NCI-H1436 (cell line): ENCODE data around the gene DZIP1L.
A peak's percentile ranks its signal among the peaks of the same experiment; 100 is the strongest.
"Not testable (repeated sequence)": the region's sequence is repeated elsewhere in the genome, so short reads cannot be mapped to it uniquely, and the experiment has no call there.

Source experiments
- DNase-seq: peaks from one replicate; lab custom pipeline; 2025; lab: John Stamatoyannopoulos, UW

The DZIP1L gene

GRCh38 chr3:138114988-138115971, at the start of gene DZIP1L:
TSS of gene DZIP1L (minus strand) at chr3:138115608. CDS start at chr3:138103971, 11,637 bp downstream.
- no peak for DNase-seq

DNA sequence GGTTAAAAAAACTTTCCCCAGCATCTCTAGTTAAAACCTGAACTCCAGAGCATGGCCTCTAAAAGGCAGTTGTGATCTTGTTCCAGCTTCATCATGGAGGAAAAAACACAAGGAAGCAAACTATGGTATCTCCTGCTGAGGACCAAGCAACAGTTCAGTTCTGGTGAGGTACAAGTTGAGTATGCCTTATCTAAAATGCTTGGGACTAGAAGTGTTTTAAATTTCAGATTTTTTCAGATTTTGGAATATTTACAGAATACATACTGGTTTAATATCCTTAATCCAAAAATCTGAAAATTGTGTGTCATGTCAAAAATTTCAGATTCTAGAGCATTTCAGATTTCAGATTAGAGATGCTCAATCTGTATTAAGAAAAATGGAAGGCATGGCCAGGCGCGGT, 49.7 kb upstream of the DZIP1L start:
- DNase-seq: no peak

DNA sequence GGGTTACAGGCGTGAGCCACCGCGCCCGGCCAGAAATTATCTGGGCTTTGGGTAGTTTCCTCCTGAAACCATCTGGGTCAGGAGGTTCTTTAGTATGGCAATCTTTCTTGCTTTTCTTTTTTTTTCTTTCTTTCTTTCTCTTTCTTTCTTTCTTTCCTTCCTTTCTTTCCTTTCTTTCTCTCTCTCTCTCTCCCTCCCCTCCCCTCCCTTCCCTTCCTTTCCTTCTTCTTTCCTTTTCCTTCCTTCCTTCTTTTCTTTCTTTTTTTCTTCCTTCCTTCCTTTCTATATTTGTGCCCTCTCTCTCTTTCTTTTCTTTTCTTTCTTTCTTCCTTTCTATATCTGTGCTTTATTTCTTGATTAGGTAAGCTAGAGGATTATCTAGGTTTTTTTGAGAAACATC, 42.3 kb upstream of the DZIP1L start:
- DNase-seq: no peak

- no peak for DNase-seq
Observed at GRCh38 chr3:138154534-138154933, 39.1 kb upstream of the DZIP1L start.

- no peak for DNase-seq
Observed at GRCh38 chr3:138148503-138148902, 33.1 kb upstream of the DZIP1L start.

- not testable (repeated sequence) for DNase-seq
Observed at GRCh38 chr3:138142181-138142580, 26.8 kb upstream of the DZIP1L start.

DNA sequence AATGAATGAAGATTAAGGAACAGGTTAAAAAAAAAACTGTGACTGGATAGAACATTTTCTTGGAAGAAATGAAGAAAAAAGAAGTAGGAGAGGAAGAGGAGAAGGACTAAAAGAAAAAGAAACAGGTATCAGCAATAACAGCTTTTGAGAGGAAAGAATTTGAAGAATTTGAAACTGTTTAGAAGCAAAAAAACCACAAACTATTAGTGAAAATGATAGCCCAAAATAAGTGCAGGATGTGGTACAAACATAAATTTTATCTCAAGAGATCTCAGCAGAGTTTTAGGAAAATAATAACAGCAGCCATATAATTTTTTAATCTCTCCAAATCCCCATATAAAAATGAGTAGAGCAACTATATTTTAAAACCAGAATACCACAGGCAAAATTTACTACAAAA, 25.5 kb upstream of the DZIP1L start:
- no peak for DNase-seq

GRCh38 chr3:138139691-138140090, 24.3 kb upstream of the DZIP1L start:
- no peak for DNase-seq

DNA sequence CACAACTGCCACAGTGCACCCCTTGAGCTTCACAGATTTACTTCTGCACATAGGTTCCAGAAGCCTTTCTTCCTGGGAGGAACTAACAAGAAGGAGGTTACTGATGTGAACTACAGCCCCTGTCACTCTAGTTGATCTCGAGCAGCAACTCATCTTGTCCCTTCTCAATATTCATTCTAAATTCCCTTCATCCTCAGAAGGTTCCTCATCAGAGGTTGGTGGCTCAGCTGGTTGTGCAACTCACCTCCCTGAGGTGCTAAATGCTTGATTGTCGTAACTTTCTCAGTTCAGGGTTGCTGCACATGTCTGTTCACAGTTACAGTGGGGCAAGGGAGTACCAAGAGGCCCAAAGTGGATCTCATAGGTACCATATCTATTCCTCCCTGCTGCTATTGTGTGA, 22.5 kb upstream of the DZIP1L start:
- DNase-seq: no peak

GRCh38 chr3:138136201-138136600, 20.8 kb upstream of the DZIP1L start:
- no peak for DNase-seq

- DNase-seq: no peak
Observed at GRCh38 chr3:138135833-138136194, 20.4 kb upstream of the DZIP1L start.

DNA sequence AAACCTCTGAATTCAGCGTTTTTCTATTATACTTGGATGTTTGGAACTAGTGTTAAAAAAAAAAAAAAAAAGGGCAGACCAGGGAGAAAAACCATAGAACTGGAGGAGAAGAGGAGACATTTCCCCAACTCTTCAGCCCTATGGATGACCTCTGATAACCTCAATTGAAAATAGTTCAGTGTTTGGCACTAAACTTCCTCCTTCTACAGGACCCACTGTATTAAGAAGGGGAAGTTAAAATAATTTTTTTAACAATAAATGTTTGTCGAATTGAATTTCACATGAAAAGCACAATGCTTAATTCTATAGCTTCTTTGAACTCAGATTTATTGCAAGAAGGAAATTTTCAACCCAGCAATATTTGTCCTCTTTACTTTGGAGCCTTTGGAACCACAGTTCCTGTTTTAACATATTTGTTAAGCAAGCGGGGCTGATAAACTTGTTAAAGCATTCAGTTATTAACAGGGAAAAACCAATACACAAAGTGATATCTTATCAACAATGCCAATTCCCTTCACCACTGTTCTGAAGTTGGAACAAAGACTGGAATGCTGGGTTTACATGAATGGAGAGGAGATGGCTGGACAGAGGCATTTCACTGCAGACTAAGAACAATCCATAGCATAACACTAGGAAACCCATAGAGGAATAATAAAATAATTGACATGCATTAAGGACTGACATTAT, 19.9 kb upstream of the DZIP1L start:
- DNase-seq: no peak

DNA sequence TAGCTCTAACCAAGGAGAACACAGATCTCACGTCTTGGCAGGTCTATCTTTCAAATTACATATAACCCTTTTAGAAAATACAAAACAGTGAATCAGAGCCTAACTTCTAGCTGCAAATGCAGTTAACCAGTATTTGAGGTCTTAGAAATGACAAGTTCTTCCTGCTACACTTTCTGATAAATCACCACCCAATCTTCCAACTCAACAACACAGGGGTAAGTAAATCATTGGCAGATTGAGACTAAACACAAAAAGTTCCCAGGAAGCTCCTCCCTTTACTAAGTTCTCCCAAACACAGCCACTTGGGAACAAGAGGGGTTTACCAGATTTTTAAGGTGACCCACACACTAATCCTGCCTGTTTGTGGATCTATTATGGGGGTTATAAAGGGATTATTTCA, 16.8 kb upstream of the DZIP1L start, which contains the start of gene A4GNT:
A4GNT (minus strand) TSS at position 152 of the 400 bp plus-strand sequence. CDS start 1,134 bp downstream, outside the sequence.
- no peak for DNase-seq

GRCh38 chr3:138127636-138128365, 12.4 kb upstream of the DZIP1L start:
- no peak for DNase-seq

- DNase-seq: no peak
Observed at GRCh38 chr3:138125548-138126221, 10.3 kb upstream of the DZIP1L start.

DNA sequence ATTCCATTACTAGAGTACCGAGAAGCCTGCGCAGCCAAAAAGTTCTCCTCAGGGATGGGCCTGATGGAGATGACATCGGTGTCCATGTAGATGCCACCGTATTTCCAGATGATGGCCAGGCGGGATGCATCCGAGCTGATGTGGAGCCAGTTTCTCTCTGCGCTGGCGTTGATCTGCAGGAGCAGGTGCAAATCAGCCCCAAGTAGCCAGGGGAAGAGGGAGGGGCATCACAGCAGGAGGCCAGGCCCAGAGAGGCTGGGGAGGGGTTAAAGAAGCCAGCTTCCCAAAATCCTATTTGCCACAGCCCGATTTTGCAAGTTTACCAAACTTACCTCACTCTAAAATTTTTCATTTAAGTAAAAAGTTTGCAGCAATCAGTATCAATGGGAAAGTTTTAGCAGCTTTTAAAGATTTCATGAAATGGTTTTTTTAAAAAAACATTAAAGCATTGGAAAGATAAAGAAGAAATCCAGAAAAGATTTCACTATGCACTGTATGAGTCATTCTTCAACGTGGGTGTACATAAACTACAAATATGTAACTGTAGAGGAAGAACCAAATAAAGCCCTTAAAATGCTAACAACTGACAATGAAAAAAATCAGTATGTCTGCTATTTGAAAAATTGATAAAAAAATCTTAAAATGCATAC, 9.4 kb upstream of the DZIP1L start:
- no peak for DNase-seq

GRCh38 chr3:138124188-138124587, 8.8 kb upstream of the DZIP1L start:
- DNase-seq: no peak

GRCh38 chr3:138119423-138119766, 4.0 kb upstream of the DZIP1L start:
- no peak for DNase-seq

- peak; percentile 42 for DNase-seq
Observed at GRCh38 chr3:138118612-138119422, 3.4 kb upstream of the DZIP1L start.

DNA sequence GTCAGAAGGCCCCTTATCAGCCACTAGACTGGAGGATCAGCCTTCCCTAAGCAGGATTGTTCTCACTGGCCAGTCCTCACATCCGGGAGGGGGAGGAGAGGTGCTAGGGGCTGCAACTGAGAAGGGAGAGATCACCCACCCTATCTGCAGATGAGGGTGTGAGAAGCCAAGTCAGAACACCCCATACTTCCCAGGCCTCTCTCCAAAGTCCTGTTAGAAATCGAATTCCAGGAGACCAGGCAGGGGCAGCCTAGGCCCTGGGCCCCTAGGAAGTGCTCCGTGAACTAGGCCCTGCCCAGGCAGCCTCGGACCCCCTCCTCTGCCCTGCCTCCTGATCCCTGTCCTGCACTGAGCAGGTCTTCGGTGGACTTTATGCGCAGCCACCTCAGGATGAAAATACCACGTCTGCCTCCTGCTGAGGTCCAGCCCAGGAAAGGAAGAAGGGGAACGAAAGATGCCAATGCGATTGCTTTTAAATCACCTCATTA, 933 bp downstream of the DZIP1L start:
- no peak for DNase-seq
